Stimulated activated CD8-positive, alpha-beta memory T cell treated with anti-CD3 and anti-CD28 coated beads, Interleukin-7, amount 100 ng/mL, for 4 hours (primary cell): Measurements from ENCODE around the gene PAN3.

ENCODE experiments used
- DNase-seq, 2 donors: peaks; one replicate each; pipeline ENCODE4 v3.0.0-alpha.2; 2020; ENCODE audit warnings: low read depth in 2 of 2

The PAN3 gene

GRCh38 chr13:28299916-28300315, 161.6 kb downstream of the PAN3 start:
- DNase-seq, result no peak

GRCh38 chr13:28301839-28302238, 163.5 kb downstream of the PAN3 start:
- DNase-seq, result no peak

- no peak for DNase-seq
Observed at GRCh38 chr13:28306325-28306724, 168.0 kb downstream of the PAN3 start.

GRCh38 chr13:28313579-28313978, 175.2 kb downstream of the PAN3 start:
- no peak for DNase-seq

- DNase-seq, result no peak
Observed at GRCh38 chr13:28314879-28315278, 176.5 kb downstream of the PAN3 start.

GRCh38 chr13:28316129-28316528, 177.8 kb downstream of the PAN3 start:
- no peak for DNase-seq

- DNase-seq, result no peak
Observed at GRCh38 chr13:28316836-28317235, 178.5 kb downstream of the PAN3 start.

GRCh38 chr13:28318496-28318895, 180.2 kb downstream of the PAN3 start:
- no peak for DNase-seq

GRCh38 chr13:28319528-28319927, 181.2 kb downstream of the PAN3 start:
- DNase-seq, result no peak

- no peak for DNase-seq
Observed at GRCh38 chr13:28320209-28320608, 181.9 kb downstream of the PAN3 start.

- no peak for DNase-seq
Observed at GRCh38 chr13:28320884-28321574, 182.7 kb downstream of the PAN3 start.

- no peak for DNase-seq
Observed at GRCh38 chr13:28321756-28322155, 183.4 kb downstream of the PAN3 start.

- DNase-seq, result no peak
Observed at GRCh38 chr13:28322256-28322905, 184.0 kb downstream of the PAN3 start.

GRCh38 chr13:28324181-28324789, 185.9 kb downstream of the PAN3 start:
- DNase-seq, result peak; percentile 11 to 12

GRCh38 chr13:28325022-28325421, 186.7 kb downstream of the PAN3 start:
- DNase-seq, result no peak

GRCh38 chr13:28326056-28326455, 187.7 kb downstream of the PAN3 start:
- no peak for DNase-seq

GRCh38 chr13:28327373-28328270, 189.3 kb downstream of the PAN3 start:
- no peak for DNase-seq

GRCh38 chr13:28328271-28328607, 189.9 kb downstream of the PAN3 start:
- no peak for DNase-seq

- DNase-seq, result no peak
Observed at GRCh38 chr13:28329395-28330158, 191.2 kb downstream of the PAN3 start.

GRCh38 chr13:28333204-28333881, 195.0 kb downstream of the PAN3 start:
- no peak for DNase-seq

GRCh38 chr13:28336193-28336657, 197.9 kb downstream of the PAN3 start:
- DNase-seq, result no peak
